GM18508 (cell line): ENCODE data around the gene RAB3GAP1.

Experiments
- ATAC-seq: cut with Tn5 transposase; IDR thresholded peaks from one replicate; pipeline ENCODE4 v1.9.1; 2021; ENCODE audit warnings: moderate number of reproducible peaks; ENCODE audit not compliant: insufficient read depth, unreplicated experiment

RAB3GAP1 gene

GRCh38 chr2:135159191-135159590 is 107.1 kb downstream of the RAB3GAP1 start:
- no peak for ATAC-seq

- ATAC-seq: no peak
Measured at GRCh38 chr2:135162377-135162776, 110.3 kb downstream of the RAB3GAP1 start.

- ATAC-seq: no peak
Measured at GRCh38 chr2:135162786-135163185, 110.7 kb downstream of the RAB3GAP1 start.

GRCh38 chr2:135163306-135163705 is 111.2 kb downstream of the RAB3GAP1 start:
- no peak for ATAC-seq

- ATAC-seq: no peak
Measured at GRCh38 chr2:135163901-135164300, 111.8 kb downstream of the RAB3GAP1 start.

GRCh38 chr2:135164431-135164830 is 112.3 kb downstream of the RAB3GAP1 start:
- ATAC-seq: no peak

GRCh38 chr2:135167273-135167672 is 115.2 kb downstream of the RAB3GAP1 start:
- no peak for ATAC-seq

GRCh38 chr2:135168204-135168856 is 116.2 kb downstream of the RAB3GAP1 start:
- ATAC-seq: no peak

GRCh38 chr2:135169900-135170753 is 118.0 kb downstream of the RAB3GAP1 start:
- ATAC-seq: no peak

- ATAC-seq: no peak
Measured at GRCh38 chr2:135174049-135174809, 122.1 kb downstream of the RAB3GAP1 start.

- ATAC-seq: no peak
Measured at GRCh38 chr2:135174810-135175093, 122.7 kb downstream of the RAB3GAP1 start.

GRCh38 chr2:135175177-135175576 is 123.1 kb downstream of the RAB3GAP1 start:
- no peak for ATAC-seq

- no peak for ATAC-seq
Measured at GRCh38 chr2:135179689-135180088, 127.6 kb downstream of the RAB3GAP1 start.

- no peak for ATAC-seq
Measured at GRCh38 chr2:135182190-135182589, 130.1 kb downstream of the RAB3GAP1 start.

GRCh38 chr2:135182601-135183000 is 130.5 kb downstream of the RAB3GAP1 start:
- ATAC-seq: no peak

GRCh38 chr2:135183822-135184221 is 131.7 kb downstream of the RAB3GAP1 start:
- no peak for ATAC-seq

- ATAC-seq: no peak
Measured at GRCh38 chr2:135186054-135186453, 134.0 kb downstream of the RAB3GAP1 start.

- ATAC-seq: no peak
Measured at GRCh38 chr2:135187270-135187669, 135.2 kb downstream of the RAB3GAP1 start.

GRCh38 chr2:135189148-135189547 is 137.1 kb downstream of the RAB3GAP1 start:
- ATAC-seq: no peak

GRCh38 chr2:135190799-135191198 is 138.7 kb downstream of the RAB3GAP1 start:
- no peak for ATAC-seq

- ATAC-seq: no peak
Measured at GRCh38 chr2:135198481-135198880, 146.4 kb downstream of the RAB3GAP1 start.
